ENCODE results near the gene RNF144B. TPM values are rescaled to one million over a fixed set of nuclear protein-coding genes. Genes with fewer than 3 reads are reported as not detected.

Gene RNF144B
- total and polyA plus RNA-seq, 4 experiments from 2014 or later, result 0.93 to 5.8 (median 3.2) TPM

GRCh38 chr6:18388271-18388670 lies 1.1 kb downstream of the RNF144B start:
- DNase-seq, result no peak
- no peaks in the 10 kb centered on the region for H3K36me3 ChIP-seq (ENCODE audit: insufficient read depth, low read length)
- intact Hi-C loops (cut with micrococcal nuclease), result loop anchor here (5.0 kb wide), 1 partner anchor 126 kb away; the partner anchor contains the start of gene DEK
- H3K4me3 Mint-ChIP-seq, result peak overlapping the region; percentile 95 to 100 (median 99)
- H3K27me3 ChIP-seq (ENCODE audit: insufficient read depth, low read length), result no peaks in the 10 kb centered on the region
- no peaks in the 10 kb centered on the region for H3K9me3 Mint-ChIP-seq
- no peak overlapping the region for H3K27ac ChIP-seq (ENCODE audit: low read depth, low read length)
- peaks cover 4 to 6% of the 10 kb centered on the region in 2 donors for H3K36me3 Mint-ChIP-seq
- peaks cover 0 to 2% of the 10 kb centered on the region in 2 donors for H3K27me3 Mint-ChIP-seq
- peak overlapping the region; percentile 65 to 95 for H3K4me3 ChIP-seq (ENCODE audit: low read length in 2 of 2)
- ChIA-PET CTCF (ENCODE audit: partially characterized antibody) (no interaction called here), POLR2A (ENCODE audit: partially characterized antibody) (no interaction called here)
- peaks cover 24% of the 10 kb centered on the region for H3K4me1 ChIP-seq (ENCODE audit: insufficient read depth, low read length)
- H3K27ac Mint-ChIP-seq, result peak overlapping the region in 2 of 7 donors; percentile 80 to 87
- H3K9me3 ChIP-seq (ENCODE audit: control insufficient read depth in 1 of 2, low read length in 2 of 2), result no peaks in the 10 kb centered on the region
- peaks cover 18 to 33% (median 23%) of the 10 kb centered on the region in 4 donors for H3K4me1 Mint-ChIP-seq

- ChIA-PET CTCF (ENCODE audit: partially characterized antibody) (interaction anchor here (1.3 kb wide), 1 partner anchor 10 kb away, joined by 3 read pairs; no protein-coding TSS in a partner anchor), POLR2A (ENCODE audit: partially characterized antibody) (no interaction called here)
- no peak for DNase-seq
- intact Hi-C loops (cut with micrococcal nuclease), result loop anchor here (5.0 kb wide), 1 partner anchor 127 kb away; the partner anchor contains the start of gene DEK
- H3K9me3 Mint-ChIP-seq, result no peaks in the 10 kb centered on the region
- peak overlapping the region in 3 of 8 donors; percentile 24 to 100 (median 99) for H3K4me3 Mint-ChIP-seq
- H3K4me1 Mint-ChIP-seq, result peaks cover 18 to 33% (median 23%) of the 10 kb centered on the region in 4 donors
- H3K9me3 ChIP-seq (ENCODE audit: control insufficient read depth in 1 of 2, low read length in 2 of 2), result no peaks in the 10 kb centered on the region
- no peak overlapping the region for H3K27ac ChIP-seq (ENCODE audit: low read depth, low read length)
- H3K4me3 ChIP-seq (ENCODE audit: low read length in 2 of 2), result no peak overlapping the region
- H3K36me3 ChIP-seq (ENCODE audit: insufficient read depth, low read length), result no peaks in the 10 kb centered on the region
- H3K4me1 ChIP-seq (ENCODE audit: insufficient read depth, low read length), result peaks cover 24% of the 10 kb centered on the region
- H3K27ac Mint-ChIP-seq, result no peak overlapping the region
- no peaks in the 10 kb centered on the region for H3K27me3 ChIP-seq (ENCODE audit: insufficient read depth, low read length)
- peaks cover 4 to 6% of the 10 kb centered on the region in 2 donors for H3K36me3 Mint-ChIP-seq
- peaks cover 0 to 2% of the 10 kb centered on the region in 2 donors for H3K27me3 Mint-ChIP-seq
Measured at GRCh38 chr6:18388942-18389341, 1.8 kb downstream of the RNF144B start.

DNA sequence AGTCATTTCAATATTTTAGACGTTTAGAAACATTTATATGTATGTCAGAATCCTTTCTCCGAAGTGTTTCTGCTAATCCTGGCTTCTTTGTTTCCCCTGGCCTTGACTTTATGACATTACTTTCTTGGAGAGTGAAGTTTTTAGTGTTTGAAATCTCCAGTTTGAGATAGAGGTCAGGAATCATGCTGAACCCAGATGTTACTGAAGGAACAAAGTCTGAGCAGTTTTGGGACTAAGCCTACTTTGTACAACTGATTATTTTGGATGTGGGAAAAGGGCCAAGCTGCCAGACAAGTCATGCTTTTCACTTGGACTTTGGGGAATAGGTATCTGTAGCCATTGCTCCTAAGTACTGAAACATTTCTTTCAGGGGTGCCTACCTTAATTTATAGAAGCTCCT lies 2.3 kb downstream of the RNF144B start:
- peaks cover 0 to 2% of the 10 kb centered on the region in 2 donors for H3K27me3 Mint-ChIP-seq
- Histone ChIP-seq H3K4me1 (ENCODE audit: insufficient read depth, low read length) (peaks cover 24% of the 10 kb centered on the region), H3K9me3 (ENCODE audit: control insufficient read depth in 1 of 2, low read length in 2 of 2) (no peaks in the 10 kb centered on the region), H3K36me3 (ENCODE audit: insufficient read depth, low read length) (no peaks in the 10 kb centered on the region), H3K27ac (ENCODE audit: low read depth, low read length) (no peak overlapping the region), H3K4me3 (ENCODE audit: low read length in 2 of 2) (no peak overlapping the region), H3K27me3 (ENCODE audit: insufficient read depth, low read length) (no peaks in the 10 kb centered on the region)
- peaks cover 4 to 6% of the 10 kb centered on the region in 2 donors for H3K36me3 Mint-ChIP-seq
- H3K9me3 Mint-ChIP-seq, result no peaks in the 10 kb centered on the region
- CTCF ChIA-PET (ENCODE audit: partially characterized antibody), result interaction anchor here (1.2 to 1.3 kb wide), 2 partner anchors 10 to 114 kb away, joined by 3 read pairs; no protein-coding TSS in a partner anchor
- intact Hi-C loops (cut with micrococcal nuclease), result loop anchor here (5.0 kb wide), 1 partner anchor 127 kb away; the partner anchor contains the start of gene DEK
- H3K27ac Mint-ChIP-seq, result no peak overlapping the region
- DNase-seq, result no peak
- H3K4me1 Mint-ChIP-seq, result peaks cover 18 to 33% (median 24%) of the 10 kb centered on the region in 4 donors
- POLR2A ChIA-PET (ENCODE audit: partially characterized antibody), result no interaction called here
- H3K4me3 Mint-ChIP-seq, result peak overlapping the region in 1 of 8 donors; percentile 32

GRCh38 chr6:18390476-18390875 lies 3.3 kb downstream of the RNF144B start:
- Mint-ChIP-seq H3K4me1 (peaks cover 20 to 33% (median 25%) of the 10 kb centered on the region in 4 donors), H3K9me3 (no peaks in the 10 kb centered on the region), H3K36me3 (peaks cover 6 to 7% of the 10 kb centered on the region in 2 donors), H3K4me3 (no peak overlapping the region), H3K27me3 (no peaks in the 10 kb centered on the region), H3K27ac (no peak overlapping the region)
- no peaks in the 10 kb centered on the region for H3K36me3 ChIP-seq (ENCODE audit: insufficient read depth, low read length)
- H3K4me3 ChIP-seq (ENCODE audit: low read length in 2 of 2), result no peak overlapping the region
- DNase-seq, result no peak
- POLR2A ChIA-PET (ENCODE audit: partially characterized antibody), result no interaction called here
- no peak overlapping the region for H3K27ac ChIP-seq (ENCODE audit: low read depth, low read length)
- no peaks in the 10 kb centered on the region for H3K27me3 ChIP-seq (ENCODE audit: insufficient read depth, low read length)
- intact Hi-C loops (cut with micrococcal nuclease), result no loop called here
- H3K4me1 ChIP-seq (ENCODE audit: insufficient read depth, low read length), result peaks cover 24% of the 10 kb centered on the region
- CTCF ChIA-PET (ENCODE audit: partially characterized antibody), result interaction anchor here (1.2 kb wide), 2 partner anchors 14 to 113 kb away, joined by 3 read pairs; no protein-coding TSS in a partner anchor
- no peaks in the 10 kb centered on the region for H3K9me3 ChIP-seq (ENCODE audit: control insufficient read depth in 1 of 2, low read length in 2 of 2)

GRCh38 chr6:18391023-18391422 lies 3.9 kb downstream of the RNF144B start:
- Histone ChIP-seq H3K27ac (ENCODE audit: low read depth, low read length) (no peak overlapping the region), H3K4me1 (ENCODE audit: insufficient read depth, low read length) (peaks cover 24% of the 10 kb centered on the region), H3K27me3 (ENCODE audit: insufficient read depth, low read length) (no peaks in the 10 kb centered on the region), H3K36me3 (ENCODE audit: insufficient read depth, low read length) (no peaks in the 10 kb centered on the region), H3K9me3 (ENCODE audit: control insufficient read depth in 1 of 2, low read length in 2 of 2) (no peaks in the 10 kb centered on the region), H3K4me3 (ENCODE audit: low read length in 2 of 2) (no peak overlapping the region)
- Mint-ChIP-seq H3K36me3 (peaks cover 6 to 7% of the 10 kb centered on the region in 2 donors), H3K9me3 (no peaks in the 10 kb centered on the region), H3K27me3 (no peaks in the 10 kb centered on the region), H3K27ac (no peak overlapping the region), H3K4me3 (no peak overlapping the region), H3K4me1 (peaks cover 20 to 33% (median 25%) of the 10 kb centered on the region in 4 donors)
- DNase-seq, result no peak
- CTCF ChIA-PET (ENCODE audit: partially characterized antibody), result interaction anchor here (1.2 kb wide), 2 partner anchors 14 to 112 kb away, joined by 3 read pairs; no protein-coding TSS in a partner anchor
- intact Hi-C loops (cut with micrococcal nuclease), result no loop called here
- POLR2A ChIA-PET (ENCODE audit: partially characterized antibody), result no interaction called here

DNA sequence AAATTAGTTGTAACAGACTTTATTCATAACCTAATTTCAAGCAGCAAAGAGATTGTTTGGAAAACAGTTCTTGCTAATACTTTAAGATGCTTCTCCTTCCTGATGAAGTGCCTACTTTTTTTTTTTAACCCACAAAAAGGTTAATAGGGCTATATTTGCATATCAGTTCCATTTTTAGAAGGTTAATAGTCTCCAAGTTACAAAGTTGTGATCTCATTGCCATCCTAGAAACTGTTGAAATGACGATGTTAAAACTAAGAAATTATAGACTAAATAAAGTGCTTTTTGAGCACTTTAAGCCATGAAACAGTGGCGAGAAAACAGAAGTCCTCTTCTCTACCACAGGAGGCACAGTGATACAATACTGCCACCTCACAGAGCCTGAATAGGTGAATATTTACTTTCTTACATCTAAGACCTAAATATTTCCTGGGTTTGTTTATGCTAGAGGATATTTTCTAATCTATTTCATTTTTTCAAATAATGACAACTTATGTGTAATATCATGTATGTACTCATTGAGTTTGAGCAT lies 5.3 kb downstream of the RNF144B start:
- H3K27me3 Mint-ChIP-seq, result no peaks in the 10 kb centered on the region
- H3K4me3 ChIP-seq (ENCODE audit: low read length in 2 of 2), result no peak overlapping the region
- H3K36me3 ChIP-seq (ENCODE audit: insufficient read depth, low read length), result no peaks in the 10 kb centered on the region
- intact Hi-C loops (cut with micrococcal nuclease), result no loop called here
- no peaks in the 10 kb centered on the region for H3K27me3 ChIP-seq (ENCODE audit: insufficient read depth, low read length)
- peaks cover 18% of the 10 kb centered on the region for H3K4me1 ChIP-seq (ENCODE audit: insufficient read depth, low read length)
- H3K4me1 Mint-ChIP-seq, result peaks cover 13 to 20% (median 17%) of the 10 kb centered on the region in 4 donors
- no peak overlapping the region for H3K27ac ChIP-seq (ENCODE audit: low read depth, low read length)
- no peaks in the 10 kb centered on the region for H3K9me3 Mint-ChIP-seq
- DNase-seq, result no peak
- ChIA-PET POLR2A (ENCODE audit: partially characterized antibody) (no interaction called here), CTCF (ENCODE audit: partially characterized antibody) (no interaction called here)
- no peak overlapping the region for H3K4me3 Mint-ChIP-seq
- peaks cover under 1 to 12% of the 10 kb centered on the region in 2 donors for H3K36me3 Mint-ChIP-seq
- H3K9me3 ChIP-seq (ENCODE audit: control insufficient read depth in 1 of 2, low read length in 2 of 2), result no peaks in the 10 kb centered on the region
- H3K27ac Mint-ChIP-seq, result no peak overlapping the region

DNA sequence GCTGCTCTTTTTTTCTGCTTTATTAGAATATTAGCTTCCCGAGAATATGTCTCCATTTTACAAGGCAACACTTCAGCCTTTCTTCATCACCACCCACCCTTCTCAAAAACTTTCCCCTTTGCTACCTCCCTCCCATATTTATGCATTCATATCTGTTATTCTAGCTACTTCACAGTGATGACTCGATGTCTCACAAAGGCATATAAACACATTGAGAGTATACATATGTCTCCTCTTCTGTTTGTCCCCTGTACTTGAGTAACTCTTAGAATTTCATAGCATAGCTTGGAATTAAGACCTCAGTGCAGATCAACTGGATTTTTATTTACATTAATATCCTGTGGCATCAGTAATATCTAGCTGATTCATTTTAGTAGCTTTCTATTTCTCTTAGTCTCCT lies 6.5 kb downstream of the RNF144B start:
- Histone ChIP-seq H3K27me3 (ENCODE audit: insufficient read depth, low read length) (no peaks in the 10 kb centered on the region), H3K36me3 (ENCODE audit: insufficient read depth, low read length) (no peaks in the 10 kb centered on the region), H3K4me3 (ENCODE audit: low read length in 2 of 2) (no peak overlapping the region), H3K9me3 (ENCODE audit: control insufficient read depth in 1 of 2, low read length in 2 of 2) (no peaks in the 10 kb centered on the region), H3K27ac (ENCODE audit: low read depth, low read length) (no peak overlapping the region), H3K4me1 (ENCODE audit: insufficient read depth, low read length) (peaks cover 7% of the 10 kb centered on the region)
- no peaks in the 10 kb centered on the region for H3K9me3 Mint-ChIP-seq
- POLR2A ChIA-PET (ENCODE audit: partially characterized antibody), result no interaction called here
- peaks cover under 1 to 13% of the 10 kb centered on the region in 2 donors for H3K36me3 Mint-ChIP-seq
- peaks cover 6 to 11% (median 8%) of the 10 kb centered on the region in 4 donors for H3K4me1 Mint-ChIP-seq
- DNase-seq, result no peak
- no peak overlapping the region for H3K27ac Mint-ChIP-seq
- intact Hi-C loops (cut with micrococcal nuclease), result no loop called here
- CTCF ChIA-PET (ENCODE audit: partially characterized antibody), result interaction anchor here (0.7 to 1.3 kb wide), 2 partner anchors 110 to 185 kb away, joined by 4 read pairs; no protein-coding TSS in a partner anchor
- H3K27me3 Mint-ChIP-seq, result no peaks in the 10 kb centered on the region
- no peak overlapping the region for H3K4me3 Mint-ChIP-seq

Measured in CD4-positive, alpha-beta memory T cell (primary cell).